Activated CD4-positive, alpha-beta T cell treated with anti-CD3 and anti-CD28 coated beads, Interleukin-2, Interleukin-6, amounts not matched to agents 100 ng/mL and 50 ng/mL, durations not matched to agents 16 hours and 8 hours (primary cell): ENCODE measurements around the gene BAIAP2L1.
A peak's percentile ranks its signal among the peaks of the same experiment; 100 is the strongest.

Experiments
- DNase-seq: peaks from one replicate; pipeline ENCODE4 v3.0.0-alpha.2; 2020

The BAIAP2L1 gene

GRCh38 chr7:98257701-98258100 is 143.2 kb downstream of the BAIAP2L1 start:
- DNase-seq: no peak

GRCh38 chr7:98256431-98256830 is 144.5 kb downstream of the BAIAP2L1 start:
- DNase-seq: no peak

- peak; percentile 61 for DNase-seq
Observed at GRCh38 chr7:98254951-98255610, 145.8 kb downstream of the BAIAP2L1 start.

- DNase-seq: no peak
Observed at GRCh38 chr7:98254516-98254915, 146.4 kb downstream of the BAIAP2L1 start.

GRCh38 chr7:98252425-98253054 is 148.3 kb downstream of the BAIAP2L1 start:
- DNase-seq: no peak

- peak; percentile 94 for DNase-seq
Observed at GRCh38 chr7:98251601-98252424, 149.1 kb downstream of the BAIAP2L1 start, which contains the start of gene TECPR1. TECPR1 (minus strand) TSS chr7:98252232; CDS start chr7:98246146, 6,086 bp downstream.

GRCh38 chr7:98251231-98251600 is 149.7 kb downstream of the BAIAP2L1 start:
- peak; percentile 43 for DNase-seq

- DNase-seq: peak; percentile 65
Observed at GRCh38 chr7:98250789-98251188, 150.1 kb downstream of the BAIAP2L1 start.

- peak; percentile 8 for DNase-seq
Observed at GRCh38 chr7:98249106-98249505, 151.8 kb downstream of the BAIAP2L1 start.

GRCh38 chr7:98248156-98248555 is 152.7 kb downstream of the BAIAP2L1 start:
- DNase-seq: no peak

- DNase-seq: no peak
Observed at GRCh38 chr7:98244871-98245270, 156.0 kb downstream of the BAIAP2L1 start.

- DNase-seq: no peak
Observed at GRCh38 chr7:98242934-98243333, 158.0 kb downstream of the BAIAP2L1 start.

GRCh38 chr7:98242342-98242741 is 158.5 kb downstream of the BAIAP2L1 start:
- no peak for DNase-seq

- DNase-seq: no peak
Observed at GRCh38 chr7:98241674-98242241, 159.1 kb downstream of the BAIAP2L1 start.
